HG03280 (cell line): ENCODE measurements around the gene DEPP1.

ENCODE experiments used
- ATAC-seq: cut with Tn5 transposase; IDR thresholded peaks from one replicate; pipeline ENCODE4 v1.9.1; 2021; ENCODE audit warnings: mild to moderate bottlenecking, moderate library complexity; ENCODE audit not compliant: unreplicated experiment

DEPP1 gene

DNA sequence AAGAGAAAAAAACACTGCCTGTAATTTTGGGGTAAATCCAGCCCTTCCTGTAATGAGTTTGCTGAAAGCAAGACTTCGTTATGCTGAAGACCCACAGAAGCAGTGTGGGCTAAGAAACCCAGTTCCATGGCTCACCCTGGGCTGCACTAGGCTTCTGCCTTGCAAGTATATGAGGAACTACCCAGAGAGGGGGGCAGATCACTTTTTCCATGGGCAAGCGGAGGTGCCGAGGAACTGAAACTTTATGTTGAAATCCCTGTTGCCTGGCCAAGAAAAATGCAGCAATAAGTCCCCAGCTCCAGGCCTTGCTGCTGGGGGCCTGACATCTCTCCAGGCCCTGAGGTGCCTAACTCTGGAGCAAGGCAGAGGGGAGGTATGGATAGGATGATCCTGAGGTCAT, 10.5 kb downstream of the DEPP1 start:
- no peak for ATAC-seq

DNA sequence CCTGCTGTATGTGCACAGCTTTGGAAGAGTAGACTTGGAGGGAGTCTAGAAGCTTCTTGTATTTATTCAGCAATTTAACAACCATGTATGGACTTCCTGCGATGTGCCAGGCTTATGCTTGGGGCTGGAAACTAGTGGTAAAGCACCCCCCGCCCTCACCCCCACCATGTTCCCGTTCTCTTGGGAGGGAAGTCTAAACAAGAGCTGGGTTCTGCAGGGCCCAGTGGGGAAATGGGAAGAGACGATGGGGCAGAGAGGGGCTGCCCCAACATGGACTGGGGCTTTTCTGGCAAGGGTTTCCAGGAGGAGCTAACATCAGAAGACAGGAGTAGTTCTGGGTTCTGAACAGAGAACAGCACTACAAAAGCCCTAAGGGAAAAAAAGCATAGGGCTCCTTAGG, 11.0 kb downstream of the DEPP1 start:
- no peak for ATAC-seq

DNA sequence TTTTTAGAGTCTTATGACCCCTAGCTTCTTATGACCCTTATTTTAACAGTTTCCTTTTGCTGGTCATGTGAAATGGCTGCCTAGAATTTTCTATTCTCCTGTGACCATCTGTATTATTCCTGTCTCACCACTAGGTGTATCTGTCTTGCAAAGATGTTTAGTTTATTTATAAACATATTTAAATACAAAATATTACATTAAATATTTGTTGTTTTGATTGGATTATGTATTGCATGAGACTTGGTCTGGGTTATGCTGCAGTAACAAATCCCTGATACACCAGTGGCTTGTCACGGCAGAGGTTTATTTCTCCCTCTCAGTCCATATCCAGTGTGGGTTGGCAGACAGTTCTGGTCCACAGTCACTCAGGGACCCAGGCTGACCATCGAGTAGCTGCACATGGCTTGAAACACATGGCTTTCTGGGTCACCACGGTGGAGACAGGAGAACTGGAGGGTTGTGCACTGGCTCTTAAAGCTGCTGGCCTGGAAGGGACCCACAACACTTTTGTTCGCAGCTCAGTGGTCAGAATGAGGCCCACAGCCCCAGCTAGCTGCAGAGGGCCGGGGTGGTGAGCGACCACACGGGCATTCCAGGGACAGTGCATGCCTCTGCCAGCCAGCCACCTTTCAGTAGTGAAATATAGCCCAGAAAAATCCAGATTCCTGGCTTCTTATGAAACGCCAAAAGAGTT, 11.6 kb downstream of the DEPP1 start:
- ATAC-seq: no peak

DNA sequence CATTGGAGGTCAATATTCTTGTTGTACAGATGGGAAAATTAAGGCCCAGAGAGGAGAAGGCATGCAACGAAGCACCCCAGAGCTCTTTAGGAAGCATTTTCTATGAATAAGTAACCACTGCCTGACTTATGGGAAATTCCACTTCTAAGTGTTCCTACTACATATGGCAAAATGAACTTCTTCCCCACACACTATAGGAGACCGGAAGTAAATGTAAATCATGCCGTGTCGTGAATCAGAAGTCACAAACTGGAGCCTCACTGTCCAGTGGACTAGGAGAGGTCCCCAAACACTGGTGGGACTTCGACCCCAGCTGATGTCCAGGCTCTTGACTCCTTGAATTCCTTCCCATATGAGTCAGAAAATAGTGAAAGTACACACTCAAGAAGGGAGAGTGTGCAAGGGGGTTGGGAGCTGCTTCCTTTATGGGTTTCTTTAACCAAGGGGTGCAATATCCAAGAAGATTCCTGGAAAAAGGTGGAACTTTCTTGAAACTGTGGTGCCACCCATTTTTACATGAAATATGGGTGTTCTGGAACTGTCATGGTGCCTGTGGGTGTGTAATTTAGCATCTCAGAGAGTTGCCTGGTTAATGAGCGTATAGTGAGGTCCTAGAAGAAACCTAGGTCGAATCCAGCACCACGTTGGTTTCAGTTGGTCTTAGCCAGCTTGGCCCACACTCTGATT, 12.3 kb downstream of the DEPP1 start:
- no peak for ATAC-seq

GRCh38 chr10:44965651-44966097, 12.9 kb downstream of the DEPP1 start:
- ATAC-seq: no peak

DNA sequence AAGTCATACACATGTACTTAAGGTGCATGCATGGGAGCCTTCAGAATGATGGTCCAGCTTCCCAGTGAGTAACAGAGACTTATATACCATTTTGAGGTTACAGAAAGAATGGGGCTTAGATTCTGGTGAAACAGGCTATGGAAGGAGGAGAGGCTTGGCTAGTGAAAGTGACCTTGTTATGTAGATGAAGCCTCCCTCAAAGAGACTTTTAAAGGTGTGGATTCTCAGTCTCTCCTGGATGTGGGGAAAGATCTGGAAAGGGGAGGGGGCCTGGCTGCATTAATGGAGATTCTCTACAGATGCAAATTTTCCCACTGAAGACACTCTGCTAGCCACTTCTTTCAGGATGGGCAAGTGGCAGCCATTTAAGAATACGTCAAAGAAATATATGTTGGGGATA, 13.5 kb downstream of the DEPP1 start:
- no peak for ATAC-seq

- no peak for ATAC-seq
Observed at GRCh38 chr10:44963772-44964633, 14.6 kb downstream of the DEPP1 start.

- ATAC-seq: no peak
Observed at GRCh38 chr10:44962870-44963738, 15.5 kb downstream of the DEPP1 start.

GRCh38 chr10:44961931-44962750, 16.5 kb downstream of the DEPP1 start:
- no peak for ATAC-seq

GRCh38 chr10:44961230-44961571, 17.4 kb downstream of the DEPP1 start:
- ATAC-seq: no peak

DNA sequence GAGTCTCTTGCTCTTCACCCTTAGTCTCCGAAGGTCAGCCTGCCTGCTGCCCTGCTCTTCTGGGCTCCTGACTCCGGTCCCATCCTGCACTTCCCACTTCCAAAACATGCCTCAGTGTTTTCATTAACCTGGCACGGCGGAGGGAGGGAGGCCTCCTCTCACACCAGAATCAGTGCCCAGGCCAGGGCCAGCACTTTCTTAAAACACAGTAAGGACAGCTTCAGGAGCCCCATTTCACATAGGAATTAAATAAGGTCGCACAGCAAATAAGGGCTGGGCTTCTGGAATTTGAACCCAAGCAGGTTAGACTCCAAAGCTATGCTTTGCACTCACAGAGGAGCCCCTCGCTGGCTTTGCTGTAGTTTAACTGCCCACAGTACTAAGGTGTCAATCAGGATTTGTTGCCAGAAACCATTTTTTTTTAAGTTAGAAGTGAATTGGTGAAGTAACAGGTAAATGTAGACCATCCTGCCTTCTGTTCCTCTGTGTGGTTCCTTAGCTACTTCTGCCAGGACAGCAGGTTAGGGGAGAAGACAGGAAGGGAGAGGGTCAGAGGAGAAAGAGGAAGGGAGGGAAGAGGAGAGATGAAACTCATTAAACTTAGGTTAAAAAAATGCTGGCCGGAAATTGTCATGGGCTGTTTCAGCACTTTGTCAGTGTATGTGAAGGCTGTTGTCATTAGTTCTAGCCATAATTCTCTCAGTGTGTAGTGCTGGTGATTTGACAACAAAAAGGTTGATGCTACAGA, 18.0 kb downstream of the DEPP1 start:
- ATAC-seq: no peak

DNA sequence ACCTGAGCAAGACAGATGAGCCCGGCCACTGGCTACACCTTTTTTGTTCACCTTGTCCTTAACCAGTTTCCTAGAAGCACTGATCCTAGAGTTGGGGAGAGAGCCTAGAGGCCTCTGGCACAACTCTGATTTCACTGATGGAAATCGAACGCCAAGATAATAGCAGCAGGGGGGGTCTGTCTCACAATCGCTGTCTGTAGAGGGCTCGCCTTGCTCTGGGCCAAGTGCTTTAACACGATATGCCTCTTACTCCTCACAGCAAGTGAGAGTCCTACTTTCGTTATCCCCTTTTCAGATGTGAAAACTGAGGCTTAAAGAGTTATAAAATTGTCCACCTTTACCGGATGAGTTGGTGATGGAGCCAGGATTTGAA, 18.5 kb downstream of the DEPP1 start:
- no peak for ATAC-seq

- ATAC-seq: peak; percentile 97
Observed at GRCh38 chr10:44959247-44960087, 19.1 kb downstream of the DEPP1 start, which contains the start of gene RASSF4. TSS of gene RASSF4 (plus strand) at chr10:44959802. CDS start at chr10:44970203, 10,401 bp downstream.

- no peak for ATAC-seq
Observed at GRCh38 chr10:44958898-44959246, 19.7 kb downstream of the DEPP1 start.

DNA sequence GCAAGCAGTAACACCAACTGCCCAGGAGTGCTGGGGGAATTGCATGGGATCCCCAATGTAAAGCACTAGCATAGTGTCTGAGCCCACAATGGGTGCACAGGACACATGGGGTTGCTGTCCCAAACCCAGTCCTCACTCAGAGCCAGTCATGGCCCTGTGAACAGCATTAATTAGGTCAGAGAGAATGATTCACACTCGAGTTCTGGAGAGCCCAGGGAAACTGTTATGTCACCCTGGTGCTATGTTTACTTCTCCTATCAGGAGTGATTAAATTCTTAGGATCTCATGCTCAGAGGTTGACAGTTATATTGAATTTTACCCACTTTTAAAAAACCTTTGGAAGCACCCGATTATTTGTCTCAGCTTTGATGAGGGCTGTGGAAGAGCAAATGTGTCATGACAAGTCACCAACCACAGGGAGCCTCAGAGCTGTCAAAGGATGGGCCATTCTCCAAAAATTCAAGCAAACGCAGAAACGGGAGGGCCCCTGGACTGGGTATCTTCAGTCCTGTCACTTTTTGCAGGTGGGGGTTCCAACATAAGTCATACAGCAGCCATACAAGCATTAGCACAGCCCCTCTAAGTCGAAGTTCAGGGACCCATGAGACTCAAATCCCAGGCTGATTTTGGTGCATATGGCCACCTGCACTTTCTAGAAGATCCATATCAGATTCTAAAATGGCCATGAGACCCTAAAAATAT, 20.3 kb downstream of the DEPP1 start:
- ATAC-seq: no peak

- ATAC-seq: no peak
Observed at GRCh38 chr10:44956717-44957706, 21.6 kb downstream of the DEPP1 start.

- no peak for ATAC-seq
Observed at GRCh38 chr10:44956226-44956625, 22.4 kb downstream of the DEPP1 start.
